ENCODE measurements around the gene CCM2L. TPM values are rescaled to one million over a fixed set of nuclear protein-coding genes. Genes with fewer than 3 reads are reported as not detected.

The CCM2L gene
- total RNA-seq, 5 donors from 2014 or later (not counting 1 experiment from before 2014, with no cell fraction given): not detected

DNA sequence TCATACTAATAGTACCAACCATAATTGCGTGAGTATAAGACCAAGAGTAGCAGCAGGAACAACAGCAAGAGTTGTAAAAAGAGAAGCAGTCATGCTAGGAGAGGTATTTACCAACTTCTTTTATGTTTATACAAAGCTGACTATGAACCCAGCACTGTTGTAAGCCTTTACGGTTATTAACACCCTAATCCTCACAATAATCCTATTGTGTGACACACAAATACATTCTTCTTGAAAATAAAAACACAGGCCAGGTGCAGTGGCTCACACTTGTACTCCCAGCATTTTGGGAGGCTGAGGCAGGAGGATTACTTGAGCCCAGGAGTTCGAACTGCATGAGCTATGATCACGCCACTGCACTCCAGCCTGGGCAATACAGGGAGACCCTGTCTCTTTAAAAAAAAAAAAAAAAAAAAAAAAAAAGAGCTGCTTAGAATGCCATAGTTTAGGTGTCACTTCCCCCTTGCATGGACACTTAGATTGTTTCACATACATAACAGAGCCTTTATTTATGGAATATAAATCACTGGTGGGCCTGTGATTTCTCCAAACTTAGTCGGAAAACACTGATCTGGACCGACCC lies 62.0 kb downstream of the CCM2L start:
- Histone ChIP-seq H3K4me1 (ENCODE audit: control insufficient read depth in 1 of 2, extremely low read depth in 1 of 2, insufficient read depth in 2 of 2, low read length in 2 of 2) (no peaks in the 10 kb centered on the region), H3K9me3 (no peaks in the 10 kb centered on the region), H3K27ac (ENCODE audit: low read length) (no peak overlapping the region), H3K4me3 (ENCODE audit: control insufficient read depth in 1 of 2, extremely low read depth in 1 of 2, low read length in 1 of 2) (no peak overlapping the region), H3K36me3 (ENCODE audit: control insufficient read depth in 2 of 2, extremely low read depth in 1 of 2, insufficient read depth in 1 of 2, low read length in 1 of 2) (no peaks in the 10 kb centered on the region), H3K27me3 (replicated peaks in 1 of 2; ENCODE audit: control insufficient read depth in 2 of 2, extremely low read depth in 1 of 2, insufficient read depth in 2 of 2, low read length in 1 of 2) (peaks cover 0 to 23% of the 10 kb centered on the region in 2 experiments)
- H3K9me3 Mint-ChIP-seq: no peaks in the 10 kb centered on the region
- WGBS (ENCODE audit: insufficient coverage): 100% methylated on average over 1 of the region's 6 CpGs
- H3K4me3 Mint-ChIP-seq: no peak overlapping the region
- peaks cover 14 to 16% of the 10 kb centered on the region in 2 donors for H3K27me3 Mint-ChIP-seq
- CTCF ChIA-PET: interaction anchor here (0.6 kb wide), 2 partner anchors 18 to 1285 kb away, joined by 8 read pairs; no protein-coding TSS in a partner anchor
- ATAC-seq (replicated peaks in 1 of 4): no peak
- H3K4me1 Mint-ChIP-seq: peaks cover 0 to 3% (median 0%) of the 10 kb centered on the region in 3 donors
- no peak overlapping the region for H3K27ac Mint-ChIP-seq
- no peak for DNase-seq
- POLR2A ChIA-PET: interaction anchor here in 1 of 2 donors (0.6 kb wide), 1 partner anchor 20 kb away, joined by 5 read pairs; the partner anchor contains the start of gene HCK
- H3K36me3 Mint-ChIP-seq: no peaks in the 10 kb centered on the region

DNA sequence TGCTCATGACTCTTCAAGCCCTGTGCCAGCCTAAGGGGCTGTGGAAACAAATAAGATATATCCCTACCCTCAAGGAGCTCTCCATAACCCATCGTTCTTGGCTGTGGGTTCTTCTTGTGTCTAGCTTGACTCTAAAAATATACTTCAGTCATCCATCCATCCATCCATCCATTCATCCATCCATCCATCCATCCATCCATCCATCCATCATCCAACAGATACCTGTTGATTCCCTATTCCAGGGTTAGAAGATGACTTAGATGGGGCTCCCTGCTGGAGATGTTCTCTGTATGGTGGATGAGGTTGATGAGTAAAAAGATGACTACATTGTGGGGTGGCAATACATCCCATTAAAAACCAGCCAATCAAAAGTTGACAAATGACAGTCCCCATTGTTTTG lies 65.3 kb downstream of the CCM2L start:
- DNase-seq: no peak
- ChIA-PET POLR2A (no interaction called here), CTCF (no interaction called here)
- no peak for ATAC-seq (replicated peaks in 1 of 4)
- Mint-ChIP-seq H3K4me1 (peaks cover 0 to 2% (median 0%) of the 10 kb centered on the region in 3 donors), H3K27me3 (peaks cover 13 to 16% of the 10 kb centered on the region in 2 donors), H3K4me3 (no peak overlapping the region), H3K27ac (no peak overlapping the region), H3K9me3 (no peaks in the 10 kb centered on the region), H3K36me3 (no peaks in the 10 kb centered on the region)
- no peaks in the 10 kb centered on the region for H3K4me1 ChIP-seq (ENCODE audit: control insufficient read depth in 1 of 2, extremely low read depth in 1 of 2, insufficient read depth in 2 of 2, low read length in 2 of 2)
- H3K27me3 ChIP-seq (replicated peaks in 1 of 2; ENCODE audit: control insufficient read depth in 2 of 2, extremely low read depth in 1 of 2, insufficient read depth in 2 of 2, low read length in 1 of 2): peaks cover 0 to 33% of the 10 kb centered on the region in 2 experiments
- WGBS (ENCODE audit: insufficient coverage): 80% methylated on average over 1 of the region's 1 CpG
- no peaks in the 10 kb centered on the region for H3K9me3 ChIP-seq
- H3K36me3 ChIP-seq (ENCODE audit: control insufficient read depth in 2 of 2, extremely low read depth in 1 of 2, insufficient read depth in 1 of 2, low read length in 1 of 2): no peaks in the 10 kb centered on the region
- no peak overlapping the region for H3K4me3 ChIP-seq (ENCODE audit: control insufficient read depth in 1 of 2, extremely low read depth in 1 of 2, low read length in 1 of 2)
- no peak overlapping the region for H3K27ac ChIP-seq (ENCODE audit: low read length)

DNA sequence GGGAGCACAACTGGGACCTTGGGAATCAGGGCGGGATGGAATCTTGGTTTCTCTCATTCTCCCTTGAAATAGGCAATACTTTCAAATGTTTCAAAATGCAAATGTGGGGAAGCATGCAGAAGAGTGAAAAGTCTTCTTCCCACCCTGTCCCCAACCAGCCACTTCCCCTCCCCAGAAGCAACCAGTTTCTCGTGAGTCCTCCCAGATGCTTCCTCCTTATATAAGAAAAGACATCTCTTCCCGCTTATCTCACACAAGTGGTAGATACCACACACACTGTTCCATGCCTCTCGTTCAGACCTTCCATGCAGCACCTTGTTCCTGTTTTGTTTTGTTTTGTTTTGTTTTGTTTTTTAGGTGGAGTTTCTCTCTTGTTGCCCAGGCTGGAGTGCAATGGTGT lies 67.0 kb downstream of the CCM2L start:
- H3K27ac Mint-ChIP-seq: no peak overlapping the region
- DNase-seq (no peak), ATAC-seq (replicated peaks in 1 of 4) (no peak)
- ChIA-PET POLR2A (no interaction called here), CTCF (no interaction called here)
- H3K9me3 Mint-ChIP-seq: no peaks in the 10 kb centered on the region
- peaks cover 0 to 37% of the 10 kb centered on the region in 2 experiments for H3K27me3 ChIP-seq (replicated peaks in 1 of 2; ENCODE audit: control insufficient read depth in 2 of 2, extremely low read depth in 1 of 2, insufficient read depth in 2 of 2, low read length in 1 of 2)
- no peak overlapping the region for H3K4me3 Mint-ChIP-seq
- H3K4me3 ChIP-seq (ENCODE audit: control insufficient read depth in 1 of 2, extremely low read depth in 1 of 2, low read length in 1 of 2): no peak overlapping the region
- no peaks in the 10 kb centered on the region for H3K36me3 Mint-ChIP-seq
- H3K9me3 ChIP-seq: no peaks in the 10 kb centered on the region
- H3K36me3 ChIP-seq (ENCODE audit: control insufficient read depth in 2 of 2, extremely low read depth in 1 of 2, insufficient read depth in 1 of 2, low read length in 1 of 2): no peaks in the 10 kb centered on the region
- no peak overlapping the region for H3K27ac ChIP-seq (ENCODE audit: low read length)
- no peaks in the 10 kb centered on the region for H3K4me1 ChIP-seq (ENCODE audit: control insufficient read depth in 1 of 2, extremely low read depth in 1 of 2, insufficient read depth in 2 of 2, low read length in 2 of 2)
- WGBS (ENCODE audit: insufficient coverage): no CpG with 5 or more reads among the region's 4 CpGs
- H3K27me3 Mint-ChIP-seq: peaks cover 14 to 18% of the 10 kb centered on the region in 2 donors
- no peaks in the 10 kb centered on the region for H3K4me1 Mint-ChIP-seq

DNA sequence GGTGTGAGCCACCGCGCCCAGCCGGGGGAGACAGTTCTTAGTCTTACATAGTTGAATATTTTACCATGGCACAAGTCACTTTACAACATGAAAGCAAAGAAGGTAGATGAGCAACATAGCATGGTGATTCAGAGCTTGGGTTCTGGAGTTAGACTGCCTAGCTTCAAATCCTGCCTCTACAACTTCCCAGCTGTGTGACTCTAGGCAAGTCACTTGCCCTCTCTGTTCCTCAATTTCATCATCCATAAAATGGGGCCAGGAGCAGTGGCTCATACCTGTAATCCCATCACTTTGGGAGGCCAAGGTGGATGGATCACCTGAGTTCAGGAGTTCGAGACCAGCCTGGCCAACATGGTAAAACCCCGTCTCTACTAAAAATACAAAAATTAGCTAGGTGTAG lies 68.1 kb downstream of the CCM2L start:
- WGBS (ENCODE audit: insufficient coverage): no CpG with 5 or more reads among the region's 5 CpGs
- H3K4me3 ChIP-seq (ENCODE audit: control insufficient read depth in 1 of 2, extremely low read depth in 1 of 2, low read length in 1 of 2): no peak overlapping the region
- DNase-seq (no peak), ATAC-seq (replicated peaks in 1 of 4) (no peak)
- Mint-ChIP-seq H3K27ac (no peak overlapping the region), H3K27me3 (peaks cover 19 to 22% of the 10 kb centered on the region in 2 donors), H3K4me1 (no peaks in the 10 kb centered on the region), H3K36me3 (no peaks in the 10 kb centered on the region), H3K9me3 (no peaks in the 10 kb centered on the region), H3K4me3 (no peak overlapping the region)
- ChIA-PET POLR2A (interaction anchor here in 1 of 2 donors (0.7 kb wide), 1 partner anchor 293 kb away, joined by 3 read pairs; no protein-coding TSS in a partner anchor), CTCF (interaction anchor here in 1 of 2 donors (1.0 kb wide), 1 partner anchor 13 kb away, joined by 3 read pairs; no protein-coding TSS in a partner anchor)
- no peaks in the 10 kb centered on the region for H3K36me3 ChIP-seq (ENCODE audit: control insufficient read depth in 2 of 2, extremely low read depth in 1 of 2, insufficient read depth in 1 of 2, low read length in 1 of 2)
- H3K9me3 ChIP-seq: no peaks in the 10 kb centered on the region
- H3K4me1 ChIP-seq (ENCODE audit: control insufficient read depth in 1 of 2, extremely low read depth in 1 of 2, insufficient read depth in 2 of 2, low read length in 2 of 2): no peaks in the 10 kb centered on the region
- no peak overlapping the region for H3K27ac ChIP-seq (ENCODE audit: low read length)
- H3K27me3 ChIP-seq (replicated peaks in 1 of 2; ENCODE audit: control insufficient read depth in 2 of 2, extremely low read depth in 1 of 2, insufficient read depth in 2 of 2, low read length in 1 of 2): peaks cover 0 to 37% of the 10 kb centered on the region in 2 experiments

DNA sequence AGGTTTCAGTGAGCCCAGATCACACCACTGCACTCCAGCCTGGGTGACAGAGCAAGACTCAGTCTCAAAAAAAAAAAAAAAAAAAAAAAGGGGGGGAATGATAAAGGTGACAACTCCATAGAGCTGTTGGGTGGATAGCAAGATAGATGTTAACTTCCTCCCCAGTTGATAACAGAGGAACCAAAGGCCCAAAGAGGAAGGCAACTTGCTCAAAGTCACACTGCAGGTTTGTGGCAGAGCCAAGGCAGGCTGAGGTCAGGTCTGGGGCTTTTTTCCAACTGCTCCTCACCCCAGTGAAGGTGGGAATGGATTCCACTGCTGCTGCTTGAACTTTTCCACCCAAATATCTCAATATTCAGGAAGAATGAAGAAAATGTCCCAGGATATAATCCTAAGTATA lies 68.6 kb downstream of the CCM2L start:
- Mint-ChIP-seq H3K36me3 (no peaks in the 10 kb centered on the region), H3K27me3 (peaks cover 19 to 24% of the 10 kb centered on the region in 2 donors), H3K27ac (no peak overlapping the region), H3K9me3 (no peaks in the 10 kb centered on the region), H3K4me1 (no peaks in the 10 kb centered on the region), H3K4me3 (no peak overlapping the region)
- Histone ChIP-seq H3K27me3 (replicated peaks in 1 of 2; ENCODE audit: control insufficient read depth in 2 of 2, extremely low read depth in 1 of 2, insufficient read depth in 2 of 2, low read length in 1 of 2) (peaks cover 0 to 40% of the 10 kb centered on the region in 2 experiments), H3K4me3 (ENCODE audit: control insufficient read depth in 1 of 2, extremely low read depth in 1 of 2, low read length in 1 of 2) (no peak overlapping the region), H3K27ac (ENCODE audit: low read length) (no peak overlapping the region), H3K36me3 (ENCODE audit: control insufficient read depth in 2 of 2, extremely low read depth in 1 of 2, insufficient read depth in 1 of 2, low read length in 1 of 2) (no peaks in the 10 kb centered on the region), H3K4me1 (ENCODE audit: control insufficient read depth in 1 of 2, extremely low read depth in 1 of 2, insufficient read depth in 2 of 2, low read length in 2 of 2) (no peaks in the 10 kb centered on the region), H3K9me3 (no peaks in the 10 kb centered on the region)
- no peak for DNase-seq
- no peak for ATAC-seq (replicated peaks in 1 of 4)
- ChIA-PET POLR2A (no interaction called here), CTCF (interaction anchor here in 1 of 2 donors (1.0 kb wide), 1 partner anchor 12 kb away, joined by 3 read pairs; no protein-coding TSS in a partner anchor)

DNA sequence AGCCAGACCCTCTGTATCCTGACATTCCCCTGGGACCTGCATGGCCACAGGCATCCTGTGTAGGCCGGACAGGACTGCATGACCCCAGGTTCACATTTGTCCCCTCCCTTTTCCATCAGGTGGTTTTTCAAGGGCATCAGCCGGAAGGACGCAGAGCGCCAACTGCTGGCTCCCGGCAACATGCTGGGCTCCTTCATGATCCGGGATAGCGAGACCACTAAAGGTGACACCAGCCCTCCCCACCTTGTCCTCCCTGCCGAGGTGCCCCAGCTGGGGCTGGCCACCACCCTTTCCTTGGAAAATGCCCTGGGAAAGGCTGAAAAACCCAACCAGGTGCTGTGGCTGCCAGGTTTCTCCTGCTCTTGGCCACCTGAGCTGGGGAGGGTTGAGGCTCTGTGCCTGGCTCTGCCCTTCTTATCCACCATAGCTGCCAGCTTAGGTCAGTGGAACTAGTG lies 69.4 kb downstream of the CCM2L start:
- ATAC-seq (replicated peaks in 1 of 4) (no peak), DNase-seq (no peak)
- Histone ChIP-seq H3K4me3 (ENCODE audit: control insufficient read depth in 1 of 2, extremely low read depth in 1 of 2, low read length in 1 of 2) (no peak overlapping the region), H3K27me3 (replicated peaks in 1 of 2; ENCODE audit: control insufficient read depth in 2 of 2, extremely low read depth in 1 of 2, insufficient read depth in 2 of 2, low read length in 1 of 2) (peaks cover 0 to 38% of the 10 kb centered on the region in 2 experiments), H3K27ac (ENCODE audit: low read length) (no peak overlapping the region), H3K9me3 (no peaks in the 10 kb centered on the region), H3K4me1 (ENCODE audit: control insufficient read depth in 1 of 2, extremely low read depth in 1 of 2, insufficient read depth in 2 of 2, low read length in 2 of 2) (no peaks in the 10 kb centered on the region), H3K36me3 (ENCODE audit: control insufficient read depth in 2 of 2, extremely low read depth in 1 of 2, insufficient read depth in 1 of 2, low read length in 1 of 2) (no peaks in the 10 kb centered on the region)
- ChIA-PET CTCF (no interaction called here), POLR2A (no interaction called here)
- H3K36me3 Mint-ChIP-seq: no peaks in the 10 kb centered on the region
- peaks cover 19 to 28% of the 10 kb centered on the region in 2 donors for H3K27me3 Mint-ChIP-seq
- WGBS (ENCODE audit: insufficient coverage): 88% methylated on average over 8 of the region's 8 CpGs
- no peaks in the 10 kb centered on the region for H3K9me3 Mint-ChIP-seq
- no peaks in the 10 kb centered on the region for H3K4me1 Mint-ChIP-seq
- no peak overlapping the region for H3K4me3 Mint-ChIP-seq
- H3K27ac Mint-ChIP-seq: no peak overlapping the region

Data from T-cell (primary cell).